GM23338 (cell line): ENCODE results near the gene STAU1. TPM values are rescaled to one million over a fixed set of nuclear protein-coding genes. Genes with fewer than 3 reads are reported as not detected.

Experiments used
- ATAC-seq: fragments of 200-7000 bp; cut with Tn5 transposase; 3 replicates; pipeline ENCODE4 v1.9.1; 2020
- DNase-seq: peaks from one replicate; pipeline ENCODE4 v3.0.0-alpha.2; 2015; ENCODE audit warnings: low spot score
- H2AFZ ChIP-seq: fragments of 200-600 bp; sonication (generic); 2 replicates; pipeline ENCODE4 v1.8.0; 2016; ENCODE audit warnings: antibody characterized with exemption, mild to moderate bottlenecking, moderate library complexity
- H3F3A ChIP-seq: fragments of 200-600 bp; sonication (generic); replicated peaks from 2 replicates; pipeline ENCODE4 v1.8.0; 2017; ENCODE audit warnings: antibody characterized with exemption, mixed run types, low read depth
- H3K27ac ChIP-seq: fragments of 200-600 bp; sonication (generic); 2 replicates; pipeline ENCODE4 v1.6.1; 2016; ENCODE audit warnings: low read depth
- H3K27me3 ChIP-seq: fragments of 200-600 bp; sonication (generic); 2 replicates; pipeline ENCODE4 v1.8.0; 2016; ENCODE audit warnings: mild to moderate bottlenecking, mixed run types, moderate library complexity; ENCODE audit not compliant: insufficient read depth
- H3K36me3 ChIP-seq: fragments of 200-600 bp; sonication (generic); 2 replicates; pipeline ENCODE4 v1.8.0; 2016; ENCODE audit warnings: mild to moderate bottlenecking; ENCODE audit not compliant: insufficient read depth
- H3K4me1 ChIP-seq: fragments of 200-600 bp; sonication (generic); 2 replicates; pipeline ENCODE4 v1.8.0; 2016; ENCODE audit warnings: mild to moderate bottlenecking, moderate library complexity; ENCODE audit not compliant: insufficient read depth
- H3K4me2 ChIP-seq: fragments of 200-600 bp; sonication (generic); 2 replicates; pipeline ENCODE4 v1.7.1; 2017; ENCODE audit warnings: mixed run types
- H3K4me3 ChIP-seq: fragments of 200-600 bp; sonication (generic); 2 replicates; pipeline ENCODE4 v1.6.1; 2016; ENCODE audit warnings: mixed run types
- H3K79me2 ChIP-seq: fragments of 200-600 bp; sonication (generic); replicated peaks from 2 replicates; pipeline ENCODE4 v1.8.0; 2017; ENCODE audit warnings: mild to moderate bottlenecking; ENCODE audit not compliant: insufficient read depth
- H3K9me2 ChIP-seq: fragments of 200-600 bp; sonication (generic); 2 replicates; pipeline ENCODE4 v1.8.0; 2017; ENCODE audit not compliant: insufficient read depth
- H4K20me1 ChIP-seq: fragments of 200-600 bp; sonication (generic); replicated peaks from 2 replicates; pipeline ENCODE4 v1.8.0; 2017; ENCODE audit warnings: mild to moderate bottlenecking; ENCODE audit not compliant: insufficient read depth
- H3K27ac Mint-ChIP-seq: 2 replicates; pipeline ENCODE4 v1.8.0; 2020; ENCODE audit warnings: inconsistent platforms, mild to moderate bottlenecking, moderate library complexity, mixed read lengths
- H3K27me3 Mint-ChIP-seq: 3 replicates; pipeline ENCODE4 v1.8.0; 2022; ENCODE audit warnings: low read depth, mild to moderate bottlenecking, moderate library complexity, mixed read lengths, inconsistent platforms; ENCODE audit not compliant: insufficient read depth, poor library complexity
- H3K36me3 Mint-ChIP-seq: 3 replicates; pipeline ENCODE4 v1.8.0; 2021; ENCODE audit warnings: low read depth, mild to moderate bottlenecking, inconsistent platforms, moderate library complexity, mixed read lengths
- H3K4me1 Mint-ChIP-seq: 3 replicates; pipeline ENCODE4 v1.8.0; 2020; ENCODE audit warnings: mild to moderate bottlenecking, inconsistent platforms, mixed read lengths
- H3K4me3 Mint-ChIP-seq: 3 replicates; pipeline ENCODE4 v1.8.0; 2021; ENCODE audit warnings: moderate library complexity, mild to moderate bottlenecking, inconsistent platforms, mixed read lengths
- H3K9me3 Mint-ChIP-seq: 3 replicates; pipeline ENCODE4 v1.8.0; 2020; ENCODE audit warnings: moderate library complexity, mild to moderate bottlenecking, inconsistent platforms, mixed read lengths
- CREB1 ChIP-seq: fragments of 250-450 bp; sonication (Bioruptor Pico); IDR thresholded peaks from 2 replicates; pipeline ENCODE4 v1.5.0; 2020; ENCODE audit warnings: low read depth, mild to moderate bottlenecking, moderate library complexity
- EZH2 ChIP-seq: fragments of 200-600 bp; sonication (generic); IDR thresholded peaks from one replicate; pipeline ENCODE4 v1.8.0; 2017; ENCODE audit warnings: antibody characterized with exemption, mild to moderate bottlenecking, low read depth; ENCODE audit not compliant: unreplicated experiment
- EZH2phosphoT487 ChIP-seq: fragments of 200-600 bp; sonication (generic); IDR thresholded peaks from one replicate; pipeline ENCODE4 v1.8.1; 2018; ENCODE audit warnings: antibody characterized with exemption; ENCODE audit not compliant: unreplicated experiment
- JUNB ChIP-seq: IDR thresholded peaks from one replicate; pipeline ENCODE4 v1.6.1; 2016; ENCODE audit warnings: antibody characterized with exemption; ENCODE audit not compliant: unreplicated experiment
- NANOG ChIP-seq: IDR thresholded peaks from 2 replicates; pipeline ENCODE4 v1.6.1; 2016; ENCODE audit warnings: antibody characterized with exemption, borderline replicate concordance
- POLR2AphosphoS5 ChIP-seq: IDR thresholded peaks from 2 replicates; pipeline ENCODE4 v1.6.1; 2016; ENCODE audit warnings: antibody characterized with exemption, low read depth
- STAT1 ChIP-seq: IDR thresholded peaks from one replicate; pipeline ENCODE4 v1.6.1; 2016; ENCODE audit warnings: antibody characterized with exemption; ENCODE audit not compliant: unreplicated experiment
- ZNF114 ChIP-seq: fragments of 250-450 bp; sonication (Bioruptor Pico); IDR thresholded peaks from 2 replicates; pipeline ENCODE4 v1.5.0; 2020; ENCODE audit warnings: mild to moderate bottlenecking, moderate library complexity
- ZNF331 ChIP-seq: fragments of 250-450 bp; sonication (Bioruptor Pico); IDR thresholded peaks from 2 replicates; pipeline ENCODE4 v1.5.0; 2020; ENCODE audit warnings: low read depth, mild to moderate bottlenecking, moderate library complexity
- polyA plus RNA-seq: library from polyadenylated mRNA; unstranded; fragments of >200 nt; fragmentation: Nextera tagmentation; extraction: Ambion mirVana; gene quantifications from 2 replicates; pipeline ENCODE4 v1.2.1, GENCODE V29; 2016
- total RNA-seq: library from RNA; depleted of rRNA; stranded (reverse); fragments of >200 nt; shearing (Covaris generic); gene quantifications from 2 replicates; pipeline ENCODE4 v1.2.3, GENCODE V29; 2014
- TF ChIP-seq, protein P1 (sequence below): IDR thresholded peaks from 2 replicates; pipeline ENCODE4 v1.6.1; 2016; ENCODE audit warnings: antibody characterized with exemption
- TF ChIP-seq, protein P2 (sequence below), 2 experiments: fragments of 200-600 bp in 1 of 2; sonication (generic) in 1 of 2; conservative IDR thresholded peaks; 2 replicates each; pipeline versions ENCODE4 v1.5.1 to v1.6.1; 2016 to 2017; ENCODE audit warnings: antibody characterized with exemption in 2 of 2, low read depth in 2 of 2, mild to moderate bottlenecking in 2 of 2, moderate library complexity in 1 of 2
- TF ChIP-seq, protein P3 (sequence below): IDR thresholded peaks from one replicate; pipeline ENCODE4 v1.6.1; 2018; ENCODE audit warnings: antibody characterized with exemption; ENCODE audit not compliant: unreplicated experiment
- TF ChIP-seq, protein P4 (sequence below): fragments of 250-450 bp; sonication (Bioruptor Pico); IDR thresholded peaks from 2 replicates; pipeline ENCODE4 v1.5.0; 2020; ENCODE audit warnings: mild to moderate bottlenecking, moderate library complexity

Gene STAU1
- total and polyA plus RNA-seq, 2 experiments from 2014 or later, result 102 TPM

DNA sequence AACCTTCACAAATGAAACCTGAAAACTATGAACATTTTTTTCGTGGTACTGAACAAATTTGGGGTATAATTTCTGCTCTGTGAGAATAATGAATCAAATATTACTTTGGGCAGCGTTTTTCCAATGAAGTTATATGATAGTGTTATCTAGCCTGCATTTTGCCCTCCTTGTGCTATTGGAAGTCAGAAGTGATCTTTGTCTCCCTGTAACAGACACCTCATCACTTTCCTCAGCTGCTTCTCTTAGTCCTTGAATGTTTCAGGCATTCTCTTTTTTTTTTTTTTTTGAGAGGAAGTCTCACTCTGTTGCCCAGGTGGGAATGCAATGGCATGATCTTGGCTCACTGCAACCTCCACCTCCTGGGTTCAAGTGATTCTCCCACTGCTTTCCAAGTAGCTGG lies 41.2 kb upstream of the STAU1 start:
- H3F3A ChIP-seq, result 0 out of 2 replicates have a peak, but pooled peaks cover 2% of the 10 kb centered on the region

More for the DNA sequence above, 41.2 kb upstream of the STAU1 start:
- Histone ChIP-seq H3K27me3 (no peaks in the 10 kb centered on the region), H2AFZ (no peak overlapping the region), H3K79me2 (no peaks in the 10 kb centered on the region), H3K4me1 (no peaks in the 10 kb centered on the region), H3K27ac (no peak overlapping the region), H3K4me2 (no peak overlapping the region), H3K9me2 (no peaks in the 10 kb centered on the region), H3K4me3 (no peak overlapping the region), H3K36me3 (peaks cover 25% of the 10 kb centered on the region), H4K20me1 (peaks cover 4% of the 10 kb centered on the region)
- Mint-ChIP-seq H3K27me3 (no peaks in the 10 kb centered on the region), H3K9me3 (no peaks in the 10 kb centered on the region), H3K4me3 (no peak overlapping the region), H3K4me1 (no peaks in the 10 kb centered on the region), H3K36me3 (peaks cover 85% of the 10 kb centered on the region), H3K27ac (no peak overlapping the region)
- no peak for DNase-seq
- TF ChIP-seq ZNF114 (CRISPR knock-in tag) (no peak), JUNB (no peak), CREB1 (CRISPR knock-in tag) (no peak), STAT1 (no peak), EZH2 (no peak), EZH2phosphoT487 (no peak), ZNF331 (CRISPR knock-in tag) (no peak), POLR2AphosphoS5 (no peak), NANOG (no peak)
- TF ChIP-seq, protein P1, sequence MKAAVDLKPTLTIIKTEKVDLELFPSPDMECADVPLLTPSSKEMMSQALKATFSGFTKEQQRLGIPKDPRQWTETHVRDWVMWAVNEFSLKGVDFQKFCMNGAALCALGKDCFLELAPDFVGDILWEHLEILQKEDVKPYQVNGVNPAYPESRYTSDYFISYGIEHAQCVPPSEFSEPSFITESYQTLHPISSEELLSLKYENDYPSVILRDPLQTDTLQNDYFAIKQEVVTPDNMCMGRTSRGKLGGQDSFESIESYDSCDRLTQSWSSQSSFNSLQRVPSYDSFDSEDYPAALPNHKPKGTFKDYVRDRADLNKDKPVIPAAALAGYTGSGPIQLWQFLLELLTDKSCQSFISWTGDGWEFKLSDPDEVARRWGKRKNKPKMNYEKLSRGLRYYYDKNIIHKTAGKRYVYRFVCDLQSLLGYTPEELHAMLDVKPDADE, result no peak
- TF ChIP-seq, protein P2, sequence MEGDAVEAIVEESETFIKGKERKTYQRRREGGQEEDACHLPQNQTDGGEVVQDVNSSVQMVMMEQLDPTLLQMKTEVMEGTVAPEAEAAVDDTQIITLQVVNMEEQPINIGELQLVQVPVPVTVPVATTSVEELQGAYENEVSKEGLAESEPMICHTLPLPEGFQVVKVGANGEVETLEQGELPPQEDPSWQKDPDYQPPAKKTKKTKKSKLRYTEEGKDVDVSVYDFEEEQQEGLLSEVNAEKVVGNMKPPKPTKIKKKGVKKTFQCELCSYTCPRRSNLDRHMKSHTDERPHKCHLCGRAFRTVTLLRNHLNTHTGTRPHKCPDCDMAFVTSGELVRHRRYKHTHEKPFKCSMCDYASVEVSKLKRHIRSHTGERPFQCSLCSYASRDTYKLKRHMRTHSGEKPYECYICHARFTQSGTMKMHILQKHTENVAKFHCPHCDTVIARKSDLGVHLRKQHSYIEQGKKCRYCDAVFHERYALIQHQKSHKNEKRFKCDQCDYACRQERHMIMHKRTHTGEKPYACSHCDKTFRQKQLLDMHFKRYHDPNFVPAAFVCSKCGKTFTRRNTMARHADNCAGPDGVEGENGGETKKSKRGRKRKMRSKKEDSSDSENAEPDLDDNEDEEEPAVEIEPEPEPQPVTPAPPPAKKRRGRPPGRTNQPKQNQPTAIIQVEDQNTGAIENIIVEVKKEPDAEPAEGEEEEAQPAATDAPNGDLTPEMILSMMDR (conservative IDR thresholded peaks at IDR 0.05; ENCODE audit: low read depth in 2 of 2), result no peak
- TF ChIP-seq, protein P3, sequence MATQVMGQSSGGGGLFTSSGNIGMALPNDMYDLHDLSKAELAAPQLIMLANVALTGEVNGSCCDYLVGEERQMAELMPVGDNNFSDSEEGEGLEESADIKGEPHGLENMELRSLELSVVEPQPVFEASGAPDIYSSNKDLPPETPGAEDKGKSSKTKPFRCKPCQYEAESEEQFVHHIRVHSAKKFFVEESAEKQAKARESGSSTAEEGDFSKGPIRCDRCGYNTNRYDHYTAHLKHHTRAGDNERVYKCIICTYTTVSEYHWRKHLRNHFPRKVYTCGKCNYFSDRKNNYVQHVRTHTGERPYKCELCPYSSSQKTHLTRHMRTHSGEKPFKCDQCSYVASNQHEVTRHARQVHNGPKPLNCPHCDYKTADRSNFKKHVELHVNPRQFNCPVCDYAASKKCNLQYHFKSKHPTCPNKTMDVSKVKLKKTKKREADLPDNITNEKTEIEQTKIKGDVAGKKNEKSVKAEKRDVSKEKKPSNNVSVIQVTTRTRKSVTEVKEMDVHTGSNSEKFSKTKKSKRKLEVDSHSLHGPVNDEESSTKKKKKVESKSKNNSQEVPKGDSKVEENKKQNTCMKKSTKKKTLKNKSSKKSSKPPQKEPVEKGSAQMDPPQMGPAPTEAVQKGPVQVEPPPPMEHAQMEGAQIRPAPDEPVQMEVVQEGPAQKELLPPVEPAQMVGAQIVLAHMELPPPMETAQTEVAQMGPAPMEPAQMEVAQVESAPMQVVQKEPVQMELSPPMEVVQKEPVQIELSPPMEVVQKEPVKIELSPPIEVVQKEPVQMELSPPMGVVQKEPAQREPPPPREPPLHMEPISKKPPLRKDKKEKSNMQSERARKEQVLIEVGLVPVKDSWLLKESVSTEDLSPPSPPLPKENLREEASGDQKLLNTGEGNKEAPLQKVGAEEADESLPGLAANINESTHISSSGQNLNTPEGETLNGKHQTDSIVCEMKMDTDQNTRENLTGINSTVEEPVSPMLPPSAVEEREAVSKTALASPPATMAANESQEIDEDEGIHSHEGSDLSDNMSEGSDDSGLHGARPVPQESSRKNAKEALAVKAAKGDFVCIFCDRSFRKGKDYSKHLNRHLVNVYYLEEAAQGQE, result no peak
- TF ChIP-seq, protein P4, sequence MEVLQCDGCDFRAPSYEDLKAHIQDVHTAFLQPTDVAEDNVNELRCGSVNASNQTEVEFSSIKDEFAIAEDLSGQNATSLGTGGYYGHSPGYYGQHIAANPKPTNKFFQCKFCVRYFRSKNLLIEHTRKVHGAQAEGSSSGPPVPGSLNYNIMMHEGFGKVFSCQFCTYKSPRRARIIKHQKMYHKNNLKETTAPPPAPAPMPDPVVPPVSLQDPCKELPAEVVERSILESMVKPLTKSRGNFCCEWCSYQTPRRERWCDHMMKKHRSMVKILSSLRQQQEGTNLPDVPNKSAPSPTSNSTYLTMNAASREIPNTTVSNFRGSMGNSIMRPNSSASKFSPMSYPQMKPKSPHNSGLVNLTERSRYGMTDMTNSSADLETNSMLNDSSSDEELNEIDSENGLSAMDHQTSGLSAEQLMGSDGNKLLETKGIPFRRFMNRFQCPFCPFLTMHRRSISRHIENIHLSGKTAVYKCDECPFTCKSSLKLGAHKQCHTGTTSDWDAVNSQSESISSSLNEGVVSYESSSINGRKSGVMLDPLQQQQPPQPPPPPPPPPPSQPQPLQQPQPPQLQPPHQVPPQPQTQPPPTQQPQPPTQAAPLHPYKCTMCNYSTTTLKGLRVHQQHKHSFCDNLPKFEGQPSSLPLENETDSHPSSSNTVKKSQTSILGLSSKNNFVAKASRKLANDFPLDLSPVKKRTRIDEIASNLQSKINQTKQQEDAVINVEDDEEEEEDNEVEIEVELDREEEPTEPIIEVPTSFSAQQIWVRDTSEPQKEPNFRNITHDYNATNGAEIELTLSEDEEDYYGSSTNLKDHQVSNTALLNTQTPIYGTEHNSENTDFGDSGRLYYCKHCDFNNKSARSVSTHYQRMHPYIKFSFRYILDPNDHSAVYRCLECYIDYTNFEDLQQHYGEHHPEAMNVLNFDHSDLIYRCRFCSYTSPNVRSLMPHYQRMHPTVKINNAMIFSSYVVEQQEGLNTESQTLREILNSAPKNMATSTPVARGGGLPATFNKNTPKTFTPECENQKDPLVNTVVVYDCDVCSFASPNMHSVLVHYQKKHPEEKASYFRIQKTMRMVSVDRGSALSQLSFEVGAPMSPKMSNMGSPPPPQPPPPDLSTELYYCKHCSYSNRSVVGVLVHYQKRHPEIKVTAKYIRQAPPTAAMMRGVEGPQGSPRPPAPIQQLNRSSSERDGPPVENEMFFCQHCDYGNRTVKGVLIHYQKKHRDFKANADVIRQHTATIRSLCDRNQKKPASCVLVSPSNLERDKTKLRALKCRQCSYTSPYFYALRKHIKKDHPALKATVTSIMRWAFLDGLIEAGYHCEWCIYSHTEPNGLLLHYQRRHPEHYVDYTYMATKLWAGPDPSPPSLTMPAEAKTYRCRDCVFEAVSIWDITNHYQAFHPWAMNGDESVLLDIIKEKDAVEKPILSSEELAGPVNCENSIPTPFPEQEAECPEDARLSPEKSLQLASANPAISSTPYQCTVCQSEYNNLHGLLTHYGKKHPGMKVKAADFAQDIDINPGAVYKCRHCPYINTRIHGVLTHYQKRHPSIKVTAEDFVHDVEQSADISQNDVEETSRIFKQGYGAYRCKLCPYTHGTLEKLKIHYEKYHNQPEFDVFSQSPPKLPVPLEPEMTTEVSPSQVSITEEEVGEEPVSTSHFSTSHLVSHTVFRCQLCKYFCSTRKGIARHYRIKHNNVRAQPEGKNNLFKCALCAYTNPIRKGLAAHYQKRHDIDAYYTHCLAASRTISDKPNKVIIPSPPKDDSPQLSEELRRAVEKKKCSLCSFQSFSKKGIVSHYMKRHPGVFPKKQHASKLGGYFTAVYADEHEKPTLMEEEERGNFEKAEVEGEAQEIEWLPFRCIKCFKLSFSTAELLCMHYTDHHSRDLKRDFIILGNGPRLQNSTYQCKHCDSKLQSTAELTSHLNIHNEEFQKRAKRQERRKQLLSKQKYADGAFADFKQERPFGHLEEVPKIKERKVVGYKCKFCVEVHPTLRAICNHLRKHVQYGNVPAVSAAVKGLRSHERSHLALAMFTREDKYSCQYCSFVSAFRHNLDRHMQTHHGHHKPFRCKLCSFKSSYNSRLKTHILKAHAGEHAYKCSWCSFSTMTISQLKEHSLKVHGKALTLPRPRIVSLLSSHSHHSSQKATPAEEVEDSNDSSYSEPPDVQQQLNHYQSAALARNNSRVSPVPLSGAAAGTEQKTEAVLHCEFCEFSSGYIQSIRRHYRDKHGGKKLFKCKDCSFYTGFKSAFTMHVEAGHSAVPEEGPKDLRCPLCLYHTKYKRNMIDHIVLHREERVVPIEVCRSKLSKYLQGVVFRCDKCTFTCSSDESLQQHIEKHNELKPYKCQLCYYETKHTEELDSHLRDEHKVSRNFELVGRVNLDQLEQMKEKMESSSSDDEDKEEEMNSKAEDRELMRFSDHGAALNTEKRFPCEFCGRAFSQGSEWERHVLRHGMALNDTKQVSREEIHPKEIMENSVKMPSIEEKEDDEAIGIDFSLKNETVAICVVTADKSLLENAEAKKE (CRISPR knock-in tag), result no peak
- ATAC-seq, result no peak
